Prostate gland (tissue), 2 donors: ENCODE results near the gene PIK3R3. TPM values are rescaled to one million over a fixed set of nuclear protein-coding genes. Genes with fewer than 3 reads are reported as not detected.
"Not testable (repeated sequence)": the region's sequence is repeated elsewhere in the genome, so short reads cannot be mapped to it uniquely, and the experiment has no call there.

Experiments
- DNase-seq: peaks from one replicate; pipeline ENCODE4 v3.0.0-alpha.2; 2019; ENCODE audit warnings: low spot score
- H3K27ac ChIP-seq, 2 donors: fragments of 200-600 bp; sonication (generic); 2 replicates each; pipeline ENCODE4 v1.5.1; 2017 to 2019
- H3K27me3 ChIP-seq: fragments of 200-600 bp; sonication (generic); replicated peaks from 2 replicates; pipeline ENCODE4 v1.5.1; 2019; ENCODE audit not compliant: insufficient read depth
- H3K36me3 ChIP-seq, 2 donors: fragments of 200-600 bp; sonication (generic); 1 replicate in 1 of 2; 2 replicates in 1 of 2; pipeline versions ENCODE4 v1.5.1 to v1.8.1; 2017 to 2019
- H3K4me1 ChIP-seq: fragments of 200-600 bp; sonication (generic); replicated peaks from 2 replicates; pipeline ENCODE4 v1.5.1; 2019
- H3K4me3 ChIP-seq, 2 donors: fragments of 200-600 bp; sonication (generic); 2 replicates each; pipeline ENCODE4 v1.5.1; 2017 to 2019
- H3K9me3 ChIP-seq: fragments of 200-600 bp; sonication (generic); 2 replicates; pipeline ENCODE4 v1.5.1; 2017
- POLR2A ChIP-seq: fragments of 450-650 bp; IDR thresholded peaks from one replicate; pipeline ENCODE4 v1.6.1; 2016; ENCODE audit warnings: antibody characterized with exemption, mild to moderate bottlenecking
- POLR2AphosphoS5 ChIP-seq: sonication (generic); formaldehyde crosslinking; IDR thresholded peaks from one replicate; pipeline ENCODE4 v1.6.1; 2017; ENCODE audit warnings: antibody characterized with exemption
- WGBS: methylation state at CpG from one replicate; pipeline ENCODE4 v1.1.5; 2018; 5-methylcytosine and 5-hydroxymethylcytosine counted together
- intact Hi-C: fragments of 100-400 bp; cut with DNase I; formaldehyde crosslinking; loops from one replicate; pipeline ENCODE4 v1.14.2; 2022
- total RNA-seq, 2 donors: library from RNA; depleted of rRNA; stranded (reverse); fragments of >200 nt; gene quantifications; one replicate each; pipeline ENCODE4 v1.1.0, GENCODE V29; 2016
- TF ChIP-seq, protein P1 (sequence below), 4 experiments: fragments of 200-600 bp in 2 of 4; fragments of 450-650 bp in 2 of 4; sonication (generic) in 2 of 4; IDR thresholded peaks; 1 replicate in 3 of 4; 2 replicates in 1 of 4; pipeline ENCODE4 v1.5.1; 2016 to 2019; ENCODE audit warnings: antibody characterized with exemption in 4 of 4, mild to moderate bottlenecking in 2 of 4, moderate library complexity in 2 of 4

Gene PIK3R3
- total RNA-seq, 2 donors from 2014 or later, result 9.1 to 26.5 TPM

DNA sequence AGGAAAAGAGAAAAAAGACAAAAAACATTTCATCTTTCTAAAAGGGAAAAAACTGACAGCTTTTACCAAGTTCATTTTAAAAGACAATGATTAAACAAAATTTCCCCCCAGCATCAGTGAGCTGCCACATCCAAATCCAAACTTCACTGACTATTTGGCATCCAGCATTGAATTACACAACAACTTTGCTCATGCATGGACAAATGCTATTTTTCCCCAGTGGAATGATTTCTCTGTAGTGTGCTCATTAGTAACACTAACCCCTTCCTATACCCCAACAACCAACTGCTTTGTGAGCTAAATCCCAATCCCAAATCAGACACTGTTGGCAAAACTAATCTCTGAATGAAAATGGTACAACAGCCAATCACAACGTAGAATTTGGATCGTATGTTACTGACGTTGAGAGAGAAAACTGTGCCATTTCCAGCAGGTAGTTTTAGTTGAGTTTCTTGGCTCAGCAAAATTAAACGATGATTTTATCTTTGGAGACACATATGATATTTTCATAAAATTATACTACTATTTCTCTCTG lies 37.9 kb downstream of the PIK3R3 start:
- Histone ChIP-seq H3K27ac (no peak overlapping the region), H3K36me3 (no peaks in the 10 kb centered on the region), H3K9me3 (no peaks in the 10 kb centered on the region), H3K27me3 (no peaks in the 10 kb centered on the region), H3K4me3 (no peak overlapping the region), H3K4me1 (no peaks in the 10 kb centered on the region)
- no peak for DNase-seq
- intact Hi-C loops, result no loop called here
- 79% methylated on average over 4 of the region's 4 CpGs for WGBS
- TF ChIP-seq, protein P1, sequence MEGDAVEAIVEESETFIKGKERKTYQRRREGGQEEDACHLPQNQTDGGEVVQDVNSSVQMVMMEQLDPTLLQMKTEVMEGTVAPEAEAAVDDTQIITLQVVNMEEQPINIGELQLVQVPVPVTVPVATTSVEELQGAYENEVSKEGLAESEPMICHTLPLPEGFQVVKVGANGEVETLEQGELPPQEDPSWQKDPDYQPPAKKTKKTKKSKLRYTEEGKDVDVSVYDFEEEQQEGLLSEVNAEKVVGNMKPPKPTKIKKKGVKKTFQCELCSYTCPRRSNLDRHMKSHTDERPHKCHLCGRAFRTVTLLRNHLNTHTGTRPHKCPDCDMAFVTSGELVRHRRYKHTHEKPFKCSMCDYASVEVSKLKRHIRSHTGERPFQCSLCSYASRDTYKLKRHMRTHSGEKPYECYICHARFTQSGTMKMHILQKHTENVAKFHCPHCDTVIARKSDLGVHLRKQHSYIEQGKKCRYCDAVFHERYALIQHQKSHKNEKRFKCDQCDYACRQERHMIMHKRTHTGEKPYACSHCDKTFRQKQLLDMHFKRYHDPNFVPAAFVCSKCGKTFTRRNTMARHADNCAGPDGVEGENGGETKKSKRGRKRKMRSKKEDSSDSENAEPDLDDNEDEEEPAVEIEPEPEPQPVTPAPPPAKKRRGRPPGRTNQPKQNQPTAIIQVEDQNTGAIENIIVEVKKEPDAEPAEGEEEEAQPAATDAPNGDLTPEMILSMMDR (IDR thresholded peaks at IDR 0.05), result no peak
- no peak for TF ChIP-seq POLR2AphosphoS5
- no peak for TF ChIP-seq POLR2A

DNA sequence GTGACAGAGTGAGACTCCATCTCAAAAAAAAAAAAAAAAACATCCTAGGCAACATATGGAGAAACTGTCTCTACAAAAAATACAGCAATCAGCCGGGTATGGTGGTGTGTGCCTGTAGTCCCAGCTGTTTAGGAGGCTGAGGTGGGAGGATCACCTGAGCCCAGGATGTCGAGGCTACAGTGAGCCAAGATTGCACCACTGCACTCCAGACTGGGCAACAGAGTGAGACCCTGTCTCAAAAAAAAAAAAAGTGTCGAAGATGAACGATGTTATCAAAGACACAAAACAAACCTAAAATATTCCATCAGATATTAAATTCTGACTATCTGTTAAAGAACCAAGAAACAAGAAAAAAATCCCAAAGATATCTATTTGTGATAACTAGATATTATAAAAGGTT lies 38.6 kb downstream of the PIK3R3 start:
- intact Hi-C loops, H3K36me3 ChIP-seq, H3K4me3 ChIP-seq, H3K4me1 ChIP-seq, H3K27ac ChIP-seq, H3K27me3 ChIP-seq, H3K9me3 ChIP-seq, DNase-seq: not testable (repeated sequence)
- WGBS, result 92% methylated on average over 4 of the region's 4 CpGs

DNA sequence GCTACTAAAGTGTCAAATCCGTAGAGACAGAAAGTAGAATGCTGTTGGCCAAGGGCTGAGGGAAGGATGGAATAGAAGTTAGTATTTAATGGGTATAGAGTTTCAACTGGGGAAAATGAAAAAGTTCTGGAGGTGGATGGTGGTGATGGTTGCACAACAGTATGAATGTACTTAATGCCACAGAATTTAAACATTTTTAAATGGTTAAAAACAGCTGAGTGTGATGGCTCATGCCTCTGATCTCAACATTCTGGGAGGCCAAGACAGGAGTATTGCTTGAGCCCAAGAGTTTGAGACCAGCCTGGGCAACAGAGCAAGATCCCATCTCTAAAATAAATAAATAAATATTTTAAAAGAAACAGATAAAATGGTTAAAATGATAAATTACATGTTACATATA lies 44.5 kb downstream of the PIK3R3 start:
- WGBS, result 100% methylated on average over 1 of the region's 1 CpG
- no peak for DNase-seq
- Histone ChIP-seq H3K4me1 (no peaks in the 10 kb centered on the region), H3K36me3 (no peaks in the 10 kb centered on the region), H3K27me3 (no peaks in the 10 kb centered on the region), H3K27ac (no peak overlapping the region), H3K9me3 (no peaks in the 10 kb centered on the region), H3K4me3 (no peak overlapping the region)
- intact Hi-C loops, result no loop called here
- no peak for TF ChIP-seq POLR2A
- TF ChIP-seq, protein P1 (IDR thresholded peaks at IDR 0.05), result no peak
- TF ChIP-seq POLR2AphosphoS5, result no peak

DNA sequence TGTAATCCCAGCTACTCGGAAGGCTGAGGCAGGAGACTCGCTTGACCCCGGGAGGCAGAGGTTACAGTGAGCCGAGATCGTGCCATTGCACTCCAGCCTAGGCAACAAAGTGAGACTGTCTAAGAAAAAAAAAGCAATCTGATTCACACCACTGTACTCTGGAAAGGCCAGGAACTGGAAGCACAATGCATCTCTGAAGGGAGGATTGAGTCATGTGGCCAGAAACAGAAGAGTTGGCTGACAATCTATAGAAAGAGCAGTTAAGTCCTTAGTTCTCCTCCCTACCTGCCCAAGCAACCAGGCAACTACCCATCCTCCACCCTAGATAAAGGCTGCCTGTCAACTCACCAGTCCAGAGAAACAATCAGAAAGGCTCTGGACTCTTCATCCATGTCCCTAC lies 45.9 kb downstream of the PIK3R3 start:
- intact Hi-C loops, result no loop called here
- TF ChIP-seq POLR2A, result no peak
- TF ChIP-seq, protein P1 (IDR thresholded peaks at IDR 0.05), result no peak
- TF ChIP-seq POLR2AphosphoS5, result no peak
- Histone ChIP-seq H3K4me1 (no peaks in the 10 kb centered on the region), H3K27me3 (no peaks in the 10 kb centered on the region), H3K36me3 (no peaks in the 10 kb centered on the region), H3K27ac (no peak overlapping the region), H3K9me3 (no peaks in the 10 kb centered on the region), H3K4me3 (no peak overlapping the region)
- no peak for DNase-seq
- 97% methylated on average over 5 of the region's 5 CpGs for WGBS

DNA sequence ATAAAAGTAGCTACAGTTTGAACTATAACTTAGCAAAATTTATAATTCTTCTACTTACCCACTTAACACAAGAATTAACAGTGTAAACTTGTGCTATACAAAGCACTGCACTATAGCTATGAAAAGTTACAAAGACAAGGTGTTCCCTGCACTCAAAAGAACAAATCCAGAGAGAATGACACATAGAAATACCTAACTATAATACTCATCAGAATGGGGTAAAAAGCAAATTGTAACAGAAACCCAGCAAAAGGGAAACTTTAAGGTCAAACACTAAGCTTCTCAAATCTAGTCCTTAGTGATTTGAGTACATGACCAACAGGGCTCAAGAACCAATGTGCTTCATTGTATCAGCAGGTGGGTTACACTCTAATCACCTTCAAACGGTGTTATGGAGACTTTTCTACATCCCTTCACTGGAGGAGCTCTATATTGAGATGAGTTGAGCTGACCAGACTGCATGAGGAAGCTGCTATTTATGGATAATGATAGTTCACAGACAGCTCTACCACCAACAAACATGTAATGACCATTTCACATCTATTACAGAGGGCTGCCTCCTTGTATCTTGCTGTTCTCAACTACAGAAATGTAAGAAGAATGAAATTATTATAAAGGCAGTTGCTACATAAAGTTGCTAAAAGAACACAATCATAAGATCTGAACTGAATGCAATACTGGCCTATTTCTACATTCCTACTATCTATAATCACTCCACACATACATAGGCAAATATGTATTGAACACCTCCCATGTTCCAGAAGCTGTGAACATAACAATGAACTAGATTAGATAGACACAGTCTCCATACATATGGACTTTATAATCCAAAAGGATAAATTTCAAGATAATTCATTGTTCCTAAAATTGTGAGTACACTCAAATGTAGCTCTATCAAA lies 47.6 kb downstream of the PIK3R3 start:
- no peak overlapping the region for H3K27ac ChIP-seq
- no peaks in the 10 kb centered on the region for H3K36me3 ChIP-seq
- DNase-seq, result no peak
- no peak for TF ChIP-seq POLR2AphosphoS5
- TF ChIP-seq, protein P1 (IDR thresholded peaks at IDR 0.05), result no peak
- TF ChIP-seq POLR2A, result no peak
- no peak overlapping the region for H3K4me3 ChIP-seq
- no peaks in the 10 kb centered on the region for H3K27me3 ChIP-seq
- no peaks in the 10 kb centered on the region for H3K4me1 ChIP-seq
- H3K9me3 ChIP-seq, result no peaks in the 10 kb centered on the region
- intact Hi-C loops, result no loop called here
- WGBS, result 68% methylated on average over 1 of the region's 1 CpG
